ENCODE data around the gene INVS. TPM values are rescaled to one million over a fixed set of nuclear protein-coding genes. Genes with fewer than 3 reads are reported as not detected.
A peak's percentile ranks its signal among the peaks of the same experiment; 100 is the strongest.

The INVS gene
- total RNA-seq, 1 donor from 2014 or later = 34.0 TPM

GRCh38 chr9:100084128-100084453, 15.0 kb upstream of the INVS start:
- no peak for TF ChIP-seq CTCF (IDR thresholded peaks at IDR 0.05)
- H3K4me3 Mint-ChIP-seq = peak overlapping the region; percentile 86
- no peak for DNase-seq
- no peaks in the 10 kb centered on the region for H3K27me3 Mint-ChIP-seq
- H3K36me3 Mint-ChIP-seq (ENCODE audit: low read depth) = peaks cover under 1% of the 10 kb centered on the region
- peaks cover 92% of the 10 kb centered on the region for H3K4me1 Mint-ChIP-seq
- intact Hi-C loops (cut with micrococcal nuclease) = loop anchor here (1.0 to 5.0 kb wide), 5 partner anchors 15 to 847 kb away; partner anchors contain the start of gene INVS
- peak overlapping the region; percentile 94 for H3K27ac Mint-ChIP-seq
- ATAC-seq (ENCODE audit: low read depth) = peak; percentile 62
- POLR2A ChIA-PET = interaction anchor here (0.9 to 2.1 kb wide), 5 partner anchors 10 to 830 kb away, joined by 3 to 10 read pairs (median 5); partner anchors contain the start of genes ERP44, INVS and NR4A3
- H3K9me3 Mint-ChIP-seq = no peaks in the 10 kb centered on the region
- CTCF ChIA-PET = no interaction called here

- TF ChIP-seq CTCF (IDR thresholded peaks at IDR 0.05) = no peak
- no peaks in the 10 kb centered on the region for H3K36me3 Mint-ChIP-seq (ENCODE audit: low read depth)
- ChIA-PET POLR2A (interaction anchor here (0.7 to 2.1 kb wide), 9 partner anchors 9 to 863 kb away, joined by 3 to 10 read pairs (median 3); partner anchors contain the start of genes ALG2, ERP44, INVS and SEC61B), CTCF (no interaction called here)
- DNase-seq = no peak
- intact Hi-C loops (cut with micrococcal nuclease) = loop anchor here (1.0 to 5.0 kb wide), 5 partner anchors 15 to 848 kb away; partner anchors contain the start of gene INVS
- peak overlapping the region; percentile 94 for H3K27ac Mint-ChIP-seq
- H3K4me3 Mint-ChIP-seq = peak overlapping the region; percentile 78
- ATAC-seq (ENCODE audit: low read depth) = peak; percentile 65
- no peaks in the 10 kb centered on the region for H3K27me3 Mint-ChIP-seq
- H3K9me3 Mint-ChIP-seq = no peaks in the 10 kb centered on the region
- H3K4me1 Mint-ChIP-seq = peaks cover 87% of the 10 kb centered on the region
These were observed 14.3 kb upstream of the INVS start for GRCh38 chr9:100084734-100085133.

GRCh38 chr9:100086097-100086635, 12.9 kb upstream of the INVS start:
- ChIA-PET POLR2A (interaction anchor here (1.2 kb wide), 1 partner anchor 10 kb away, joined by 5 read pairs; no protein-coding TSS in a partner anchor), CTCF (interaction anchor here (0.6 kb wide), 1 partner anchor 133 kb away, joined by 3 read pairs; no protein-coding TSS in a partner anchor)
- Mint-ChIP-seq H3K4me3 (no peak overlapping the region), H3K4me1 (peaks cover 82% of the 10 kb centered on the region), H3K27me3 (no peaks in the 10 kb centered on the region), H3K36me3 (ENCODE audit: low read depth) (no peaks in the 10 kb centered on the region), H3K9me3 (no peaks in the 10 kb centered on the region), H3K27ac (peak overlapping the region; percentile 94)
- ATAC-seq (ENCODE audit: low read depth) (no peak), DNase-seq (no peak)
- intact Hi-C loops (cut with micrococcal nuclease) = no loop called here
- TF ChIP-seq CTCF (IDR thresholded peaks at IDR 0.05) = no peak

DNA sequence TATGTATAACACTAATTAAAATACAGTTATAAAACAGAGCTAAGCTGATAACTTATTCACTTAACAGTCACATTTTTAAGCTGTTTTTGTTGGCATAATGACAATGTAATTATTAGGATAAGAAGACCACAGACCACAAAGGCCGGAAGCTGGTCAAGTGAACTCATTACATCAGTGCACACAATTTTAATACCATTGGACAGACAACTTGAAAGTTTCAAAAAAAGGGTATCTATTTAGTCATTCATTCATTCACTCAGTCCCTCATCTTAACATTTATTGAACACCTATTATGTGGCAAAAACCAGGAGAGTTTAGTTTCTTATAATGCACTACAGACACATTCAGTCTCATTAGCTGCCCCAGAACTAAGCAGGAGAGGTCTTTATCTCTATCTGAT, 11.8 kb upstream of the INVS start:
- H3K4me3 Mint-ChIP-seq = peak overlapping the region; percentile 6
- H3K27ac Mint-ChIP-seq = no peak overlapping the region
- ChIA-PET CTCF (no interaction called here), POLR2A (interaction anchor here (0.6 to 0.7 kb wide), 2 partner anchors 10 to 824 kb away, joined by 3 read pairs; no protein-coding TSS in a partner anchor)
- ATAC-seq (ENCODE audit: low read depth) (no peak), DNase-seq (no peak)
- no peak for TF ChIP-seq CTCF (IDR thresholded peaks at IDR 0.05)
- peaks cover 2% of the 10 kb centered on the region for H3K36me3 Mint-ChIP-seq (ENCODE audit: low read depth)
- no peaks in the 10 kb centered on the region for H3K9me3 Mint-ChIP-seq
- no peaks in the 10 kb centered on the region for H3K27me3 Mint-ChIP-seq
- intact Hi-C loops (cut with micrococcal nuclease) = no loop called here
- H3K4me1 Mint-ChIP-seq = peaks cover 82% of the 10 kb centered on the region

DNA sequence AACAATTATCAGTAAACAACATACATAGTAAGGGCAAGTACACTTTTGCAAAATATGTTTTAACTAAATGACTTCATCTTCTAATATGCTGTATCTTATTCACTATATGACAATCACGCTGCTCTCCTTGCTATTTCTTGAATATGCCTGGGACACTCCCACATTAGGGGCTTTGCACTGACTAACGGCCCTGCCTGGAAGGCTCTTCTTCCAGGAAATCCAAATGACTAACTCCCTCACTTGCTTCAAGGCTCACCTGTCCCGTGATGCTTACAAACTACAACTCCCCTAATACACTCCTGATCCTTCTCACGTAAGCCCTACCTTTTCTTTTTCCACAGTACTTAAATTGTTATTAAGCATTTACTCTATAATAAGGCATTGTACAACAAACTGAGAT, 10.8 kb upstream of the INVS start:
- H3K4me3 Mint-ChIP-seq = no peak overlapping the region
- peaks cover 2% of the 10 kb centered on the region for H3K36me3 Mint-ChIP-seq (ENCODE audit: low read depth)
- H3K27ac Mint-ChIP-seq = no peak overlapping the region
- no peaks in the 10 kb centered on the region for H3K9me3 Mint-ChIP-seq
- peaks cover 80% of the 10 kb centered on the region for H3K4me1 Mint-ChIP-seq
- ChIA-PET CTCF (no interaction called here), POLR2A (no interaction called here)
- H3K27me3 Mint-ChIP-seq = no peaks in the 10 kb centered on the region
- no peak for DNase-seq
- intact Hi-C loops (cut with micrococcal nuclease) = no loop called here
- no peak for ATAC-seq (ENCODE audit: low read depth)
- TF ChIP-seq CTCF (IDR thresholded peaks at IDR 0.05) = no peak
